HG03354 (cell line): ENCODE data around the gene TRIOBP.

Experiments
- ATAC-seq: cut with Tn5 transposase; IDR thresholded peaks from one replicate; pipeline ENCODE4 v1.9.1; 2021; ENCODE audit warnings: mild to moderate bottlenecking; ENCODE audit not compliant: unreplicated experiment, poor library complexity, severe bottlenecking

TRIOBP gene

DNA sequence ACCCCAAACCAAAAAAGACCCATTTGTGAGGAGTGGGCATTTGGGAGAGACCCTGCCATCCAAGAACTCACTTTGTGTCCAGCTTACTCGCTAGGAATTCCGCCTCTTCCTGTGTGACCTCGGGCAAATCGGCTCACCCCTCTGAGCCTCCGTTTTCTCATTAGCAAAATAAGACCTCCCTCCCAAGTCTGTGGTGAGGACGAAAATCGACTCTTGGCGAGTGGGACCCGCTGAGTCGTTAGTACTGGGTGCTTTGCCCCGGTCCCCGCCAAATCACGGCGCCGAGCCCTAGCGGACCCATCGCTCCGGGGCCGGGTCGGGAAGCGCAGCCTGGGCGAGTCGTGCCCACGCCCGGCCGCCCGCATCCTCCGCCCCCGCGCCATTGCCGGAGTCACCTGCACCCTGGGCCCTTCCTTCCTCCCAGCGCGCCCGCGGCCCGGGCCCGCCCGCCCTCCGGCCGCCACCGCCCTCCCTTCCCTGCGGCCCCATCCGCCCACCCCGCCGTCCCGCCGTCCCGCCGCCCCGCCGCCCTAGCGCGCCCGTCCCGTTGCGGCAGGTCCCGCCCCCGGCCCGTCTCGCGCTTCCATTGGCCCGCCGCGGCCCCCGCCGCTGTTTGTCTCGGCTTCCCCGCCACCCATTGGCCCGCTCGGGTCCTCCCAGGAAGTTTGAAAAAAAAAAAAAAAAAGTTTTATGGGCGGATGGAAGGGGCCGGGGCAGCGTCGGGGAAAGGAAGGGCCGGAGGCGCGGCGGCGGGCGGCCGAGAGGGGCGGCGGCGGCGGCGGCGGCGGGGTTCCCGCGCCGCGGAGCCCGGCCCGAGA is 48.9 kb downstream of the TRIOBP start:
- ATAC-seq = peak; percentile 65

- peak; percentile 37 for ATAC-seq
Measured at GRCh38 chr22:37746366-37747079, 49.7 kb downstream of the TRIOBP start.

DNA sequence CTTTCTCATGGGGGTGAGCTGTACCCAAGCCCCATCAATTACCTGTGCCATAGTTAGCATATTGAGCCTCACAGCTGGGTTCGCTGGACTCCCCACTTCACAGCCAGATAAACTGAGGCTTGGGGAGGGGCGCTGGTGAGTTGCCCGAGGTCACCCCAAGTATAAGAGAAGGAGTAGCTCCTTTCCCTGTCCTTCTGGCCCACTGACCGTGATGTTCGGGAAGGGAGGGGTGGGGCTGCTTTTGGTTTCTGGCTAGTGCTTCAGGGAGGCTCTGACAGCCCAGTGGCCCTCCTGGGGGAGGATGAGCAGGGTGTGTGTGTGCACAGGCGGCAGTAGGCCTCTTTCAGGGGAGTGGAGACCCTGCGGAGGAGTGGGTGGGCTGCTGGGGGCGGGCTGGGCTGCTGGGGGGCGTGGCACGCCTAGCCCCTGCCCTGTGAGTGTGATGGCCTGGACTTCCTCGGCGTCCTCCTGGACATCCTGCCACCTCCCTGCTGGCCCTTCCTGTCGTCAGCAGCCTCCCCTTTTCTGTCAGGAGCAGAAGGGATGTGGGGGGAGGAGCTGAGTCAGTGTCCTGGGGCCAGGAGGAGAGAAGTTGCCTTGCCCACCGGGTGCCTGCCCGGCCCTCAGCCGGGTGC is 50.3 kb downstream of the TRIOBP start:
- ATAC-seq = no peak

- ATAC-seq = no peak
Measured at GRCh38 chr22:37747715-37748100, 50.9 kb downstream of the TRIOBP start.

DNA sequence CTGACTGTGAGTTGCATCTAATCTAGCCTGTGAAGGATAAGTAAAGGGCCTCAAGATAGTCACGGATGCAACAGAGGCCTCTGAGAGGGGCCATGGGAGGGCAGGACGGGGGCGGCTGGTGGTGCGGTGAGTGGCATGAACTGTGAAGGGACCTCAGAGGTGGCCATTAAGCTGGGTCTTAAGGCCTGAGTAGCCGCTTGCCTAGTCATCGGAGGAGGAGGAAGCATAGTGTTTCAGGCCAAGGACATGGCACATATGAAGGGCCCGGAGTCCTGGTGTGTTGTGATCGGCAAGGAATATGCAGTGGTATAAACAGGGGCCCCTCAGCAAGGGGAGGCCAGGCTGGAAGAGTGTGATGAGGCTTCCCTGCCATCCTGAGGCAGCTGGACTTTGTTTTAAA is 51.8 kb downstream of the TRIOBP start:
- ATAC-seq = no peak

DNA sequence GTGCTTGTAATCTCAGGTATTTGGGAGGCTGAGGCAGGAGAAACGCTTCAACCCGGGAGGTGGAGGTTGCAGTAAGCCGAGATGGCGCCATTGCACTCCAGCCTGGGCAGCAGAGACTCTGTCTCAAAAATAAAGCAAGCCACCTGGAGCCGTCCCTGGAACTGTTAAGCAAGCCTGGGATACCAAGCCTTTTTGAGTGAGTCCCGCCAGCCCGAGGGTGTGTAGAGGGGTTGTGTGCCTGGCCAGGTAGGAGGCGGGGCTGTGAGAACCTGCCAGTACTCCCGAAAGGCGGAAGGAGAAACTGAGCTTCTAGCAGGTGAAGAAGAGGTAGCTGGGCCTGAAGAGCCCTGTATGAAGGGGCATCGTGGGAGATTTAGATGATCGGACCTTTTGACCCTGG is 52.4 kb downstream of the TRIOBP start:
- no peak for ATAC-seq

- ATAC-seq = no peak
Measured at GRCh38 chr22:37749831-37750595, 53.2 kb downstream of the TRIOBP start.

- no peak for ATAC-seq
Measured at GRCh38 chr22:37750596-37751162, 53.8 kb downstream of the TRIOBP start.

DNA sequence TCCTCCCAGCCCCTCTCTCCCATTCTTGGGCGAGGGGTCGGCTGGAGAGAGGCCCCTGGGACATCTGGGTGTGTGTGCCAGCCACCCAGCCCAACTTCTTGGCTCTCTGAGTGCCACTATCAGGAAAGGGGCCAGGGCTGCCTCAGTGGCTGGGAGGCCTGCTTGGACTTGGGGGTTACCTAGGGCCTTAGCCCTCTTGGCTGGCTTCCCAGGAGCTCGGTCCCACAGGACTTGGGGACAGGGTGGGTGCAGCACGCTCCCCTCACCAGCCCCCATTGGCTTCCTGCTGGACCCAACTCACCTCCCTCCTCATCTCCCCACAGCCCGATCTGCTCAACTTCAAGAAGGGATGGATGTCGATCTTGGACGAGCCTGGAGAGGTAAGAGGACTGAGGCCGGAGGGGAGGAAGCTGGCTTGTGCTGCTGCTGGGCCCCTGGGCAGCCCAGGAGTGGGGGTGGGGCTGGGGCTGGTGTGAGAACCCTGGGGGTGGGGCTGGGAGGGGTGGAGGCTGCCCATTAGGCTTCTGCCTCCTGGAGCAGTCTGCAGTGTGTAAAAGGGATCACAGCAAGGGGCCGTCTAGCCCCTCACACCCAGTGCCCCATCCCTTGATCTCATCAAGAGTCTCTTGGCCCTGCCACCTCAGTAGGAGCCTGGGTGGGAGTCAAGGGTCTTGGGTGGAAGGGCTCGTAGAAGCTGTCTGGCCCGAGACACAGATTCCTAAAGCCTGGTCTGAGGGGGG is 54.8 kb downstream of the TRIOBP start:
- no peak for ATAC-seq

DNA sequence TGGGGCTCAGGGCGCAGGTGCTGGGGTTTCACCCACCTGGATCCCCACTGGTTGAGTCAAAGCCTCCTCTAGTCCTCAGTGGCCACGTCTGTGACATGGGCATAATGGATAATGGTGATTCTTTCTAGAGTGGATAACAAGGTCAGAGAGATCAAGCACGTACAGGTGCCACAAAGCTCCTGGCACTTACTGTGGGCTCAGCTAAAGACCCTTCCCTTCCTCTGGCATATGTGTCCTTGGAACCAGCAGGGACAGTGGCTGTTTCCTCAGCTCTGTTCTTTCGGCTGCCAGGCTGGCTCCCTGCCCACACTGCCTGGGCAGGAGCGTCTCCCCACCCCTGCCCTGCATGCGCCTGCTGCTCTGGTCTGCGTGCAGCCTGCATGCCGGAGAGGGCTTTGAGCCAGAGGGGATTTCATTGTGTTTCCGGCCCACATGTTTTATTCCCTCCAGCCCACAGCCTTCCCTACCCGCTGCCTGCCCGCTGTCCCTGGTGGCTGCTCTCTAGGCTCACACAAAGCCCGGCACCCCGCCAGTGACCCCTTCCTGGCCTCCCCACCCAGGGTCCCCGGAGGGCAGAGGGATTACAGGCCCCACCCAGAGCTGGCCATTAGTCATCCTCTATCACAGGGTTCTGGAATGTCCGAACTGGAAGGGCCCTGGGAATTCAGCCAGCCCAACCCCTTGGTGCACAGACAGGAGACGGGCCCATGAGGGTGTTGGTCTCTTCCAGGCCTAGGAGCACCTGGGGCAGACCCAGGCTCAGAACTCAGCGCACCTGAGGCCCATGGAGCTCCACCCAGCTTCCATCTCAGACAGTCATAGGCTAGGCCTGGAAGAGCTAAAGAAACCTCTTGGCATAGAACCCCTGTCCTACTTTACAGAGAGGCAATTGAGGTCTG is 55.6 kb downstream of the TRIOBP start:
- ATAC-seq = no peak

DNA sequence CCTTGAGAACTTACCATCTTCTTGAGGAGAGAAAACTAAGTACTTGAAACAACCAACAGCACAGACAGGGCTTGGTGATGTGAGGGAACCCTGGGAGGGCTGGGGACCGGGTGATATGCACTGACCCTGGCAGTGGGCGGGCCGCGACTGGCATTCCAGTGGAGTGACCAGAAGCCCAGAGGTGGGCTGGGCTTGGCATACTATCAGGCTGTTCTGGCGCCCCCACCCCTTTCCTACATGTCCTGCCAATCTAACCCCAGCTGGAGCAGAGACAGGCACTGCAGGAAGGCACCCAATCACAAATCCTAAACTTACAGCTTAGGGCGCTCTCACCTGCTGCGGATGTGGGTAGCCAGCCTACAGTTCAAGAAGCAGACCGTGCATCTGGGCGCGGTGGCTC is 56.9 kb downstream of the TRIOBP start:
- no peak for ATAC-seq

DNA sequence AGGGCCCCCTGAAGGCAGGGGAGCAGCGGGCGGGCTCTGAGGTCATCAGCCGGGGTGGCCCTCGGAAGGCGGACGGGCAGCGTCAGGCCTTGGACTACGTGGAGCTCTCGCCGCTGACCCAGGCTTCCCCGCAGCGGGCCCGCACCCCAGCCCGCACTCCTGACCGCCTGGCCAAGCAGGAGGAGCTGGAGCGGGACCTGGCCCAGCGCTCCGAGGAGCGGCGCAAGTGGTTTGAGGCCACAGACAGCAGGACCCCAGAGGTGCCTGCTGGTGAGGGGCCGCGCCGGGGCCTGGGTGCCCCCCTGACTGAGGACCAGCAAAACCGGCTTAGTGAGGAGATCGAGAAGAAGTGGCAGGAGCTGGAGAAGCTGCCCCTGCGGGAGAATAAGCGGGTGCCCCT is 60.8 kb downstream of the TRIOBP start:
- no peak for ATAC-seq

DNA sequence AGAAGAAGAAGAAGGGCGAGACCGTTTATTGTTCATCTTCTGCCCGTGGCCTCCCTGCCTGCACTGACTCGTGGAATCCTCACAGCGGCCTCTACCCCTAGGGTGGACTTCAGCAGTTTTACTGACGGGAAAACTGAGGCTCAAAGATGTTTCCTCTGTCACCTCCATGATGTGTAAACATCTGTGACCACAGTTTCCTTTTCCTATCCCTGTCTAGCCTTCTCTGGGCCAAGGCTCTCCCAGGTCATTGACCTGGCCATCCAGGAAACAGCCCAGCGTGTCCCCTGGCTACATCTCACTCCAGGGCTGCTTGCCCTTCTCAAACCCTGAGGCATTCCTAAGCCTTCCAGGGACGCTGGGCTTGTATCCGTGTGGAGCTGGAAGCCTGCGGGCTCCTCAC is 61.8 kb downstream of the TRIOBP start:
- no peak for ATAC-seq

DNA sequence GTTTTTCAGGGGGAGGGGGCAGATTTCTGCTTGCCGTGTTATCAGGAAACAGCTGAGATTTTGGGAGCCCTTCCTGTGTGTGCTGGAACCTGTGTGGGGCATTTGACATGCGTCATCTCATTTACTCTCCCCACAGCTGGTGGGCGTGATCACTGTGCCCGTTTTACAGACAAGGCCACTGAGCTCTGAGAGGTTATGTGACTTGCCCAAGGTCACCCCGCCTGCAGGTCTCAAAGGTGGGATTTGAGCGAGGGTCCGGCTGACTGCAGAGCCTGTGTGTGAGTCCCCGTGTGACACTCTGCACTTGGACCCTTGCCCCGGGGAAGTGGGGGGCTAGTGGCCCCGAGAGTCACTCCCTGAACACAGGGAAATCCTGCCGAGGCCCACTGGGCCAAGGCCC is 62.4 kb downstream of the TRIOBP start:
- ATAC-seq = no peak

- no peak for ATAC-seq
Measured at GRCh38 chr22:37760152-37760551, 63.3 kb downstream of the TRIOBP start.

GRCh38 chr22:37762389-37762836 is 65.6 kb downstream of the TRIOBP start:
- no peak for ATAC-seq

- no peak for ATAC-seq
Measured at GRCh38 chr22:37763012-37763411, 66.2 kb downstream of the TRIOBP start.

DNA sequence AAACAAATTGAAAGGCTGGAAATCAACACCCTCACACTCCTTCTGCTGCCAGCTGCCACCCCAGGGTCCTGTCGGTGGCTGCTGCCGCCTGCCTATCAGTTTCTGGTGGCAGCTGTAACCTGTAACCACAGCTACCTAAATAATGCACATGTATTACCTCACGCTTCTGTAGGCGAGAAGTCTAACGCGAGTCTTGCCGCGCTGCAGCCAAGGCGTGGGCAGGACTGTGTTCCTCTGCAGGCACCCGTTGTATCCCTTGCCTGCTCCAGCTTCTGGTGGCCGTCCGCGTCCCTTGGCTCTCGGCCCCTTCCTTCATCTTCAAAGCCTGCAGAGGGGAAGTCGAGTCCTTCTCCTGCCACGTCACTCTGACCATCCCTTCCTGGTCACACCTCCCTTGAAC is 66.8 kb downstream of the TRIOBP start:
- no peak for ATAC-seq
